Measurements from ENCODE around the gene AGO4. TPM values are rescaled to one million over a fixed set of nuclear protein-coding genes. Genes with fewer than 3 reads are reported as not detected.

AGO4 gene
- total and polyA plus RNA-seq, 2 of the 4 experiments (the other 2 are of a cell fraction), result 8.2 to 9.2 TPM

- no TSS peak for BruUV-seq (replicated peaks)
- peak within 1 kb of the TSS; percentile 12 for H2BK5ac ChIP-seq (ENCODE audit: low read depth, low read length, poor library complexity, severe bottlenecking)
- no peaks in the 10 kb centered on the region for H3K9me3 ChIP-seq (ENCODE audit: control insufficient read depth, insufficient read depth, low read length)
- peak within 1 kb of the TSS; percentile 43 for H4K5ac ChIP-seq (ENCODE audit: low read depth, low read length)
- 1% methylated on average over 27 of the region's 58 CpGs; no CpG with 5 or more reads in 1 of the 2 experiments for WGBS, 2 experiments (ENCODE audit: extremely low coverage in 2 of 2, insufficient read length in 1 of 2)
- no peaks in the 10 kb centered on the region; the same call in 1 of the 2 replicates for H3K27me3 ChIP-seq (ENCODE audit: control insufficient read depth, insufficient read depth, low read length)
- peak; percentile 94 for ATAC-seq (ENCODE audit: low read depth)
- H2AK9ac ChIP-seq (replicated peaks; ENCODE audit: low read depth, low read length, poor library complexity), result peak within 1 kb of the TSS; percentile 93
- peak within 1 kb of the TSS; percentile 83; the same call in 1 of the 2 replicates for H2AK5ac ChIP-seq (ENCODE audit: low read depth, low read length)
- H3K9ac ChIP-seq (ENCODE audit: low read depth, low read length), result peak within 1 kb of the TSS; percentile 85
- peak within 1 kb of the TSS; percentile 98 for H2AFZ ChIP-seq (replicated peaks; ENCODE audit: low read length, poor library complexity)
- H2BK20ac ChIP-seq (ENCODE audit: low read depth, low read length), result no peak within 1 kb of the TSS
- peak within 1 kb of the TSS; percentile 92 for H3K4me2 ChIP-seq (ENCODE audit: low read depth, low read length)
- H3K4me3 ChIP-seq (ENCODE audit: insufficient read depth, low read depth, low read length), result peak within 1 kb of the TSS; percentile 96
- H4K8ac ChIP-seq (ENCODE audit: low read depth in 2 of 2, low read length in 2 of 2), result peak within 1 kb of the TSS; percentile 72 to 89; a peak in 3 of 4 replicates
- H2BK15ac ChIP-seq (ENCODE audit: low read depth, low read length), result no peak within 1 kb of the TSS
- H3K27ac ChIP-seq (ENCODE audit: insufficient read depth, low read length), result peak within 1 kb of the TSS; percentile 30
- H3K14ac ChIP-seq (replicated peaks; ENCODE audit: low read depth, low read length), result peak within 1 kb of the TSS; percentile 81
- peak within 1 kb of the TSS; percentile 81; the same call in 1 of the 2 replicates for H3K56ac ChIP-seq (ENCODE audit: extremely low read depth, insufficient read depth, low read length)
- peak within 1 kb of the TSS; percentile 83 for H3K4ac ChIP-seq (ENCODE audit: low read depth, low read length)
- no peaks in the 10 kb centered on the region for H3K36me3 ChIP-seq (ENCODE audit: control insufficient read depth, insufficient read depth, low read length)
- H3K18ac ChIP-seq (ENCODE audit: low read depth, low read length), result peak within 1 kb of the TSS; percentile 36
- H3K79me1 ChIP-seq (ENCODE audit: low read depth in 1 of 2, low read length in 2 of 2), result peaks cover 18 to 48% of the 10 kb centered on the region in 2 experiments
- H3K23ac ChIP-seq (ENCODE audit: low read depth, low read length), result peak within 1 kb of the TSS; percentile 86
- no peak within 1 kb of the TSS for H2BK120ac ChIP-seq (ENCODE audit: low read depth, low read length)
- peak within 1 kb of the TSS; percentile 59 for H4K91ac ChIP-seq (ENCODE audit: insufficient read depth, low read depth, low read length)
- dilution Hi-C loops (cut with HindIII; ENCODE audit: low sequenced_read_pairs, unreplicated experiment), result no loop called here
- H4K20me1 ChIP-seq (ENCODE audit: insufficient read depth, low read length), result peaks cover 31% of the 10 kb centered on the region
- DNase-seq, result peak; percentile 89
- in situ Hi-C loops (cut with MboI; ENCODE audit: low sequenced_read_pairs), result no loop called here
- peaks cover 14% of the 10 kb centered on the region for H3K4me1 ChIP-seq (ENCODE audit: control insufficient read depth, insufficient read depth, low read length)
- CTCF ChIA-PET, result interaction anchor here (0.6 to 1.0 kb wide), 7 partner anchors 10 to 421 kb away, joined by 3 to 25 read pairs (median 4); no protein-coding TSS in a partner anchor
- H3K9me1 ChIP-seq (ENCODE audit: insufficient read depth, low read length), result peaks cover 15% of the 10 kb centered on the region
- intact Hi-C loops (cut with micrococcal nuclease), result loop anchor here (1.0 kb wide), 1 partner anchor 205 kb away; the partner anchor contains the start of gene ADPRS
- POLR2A ChIA-PET (ENCODE audit: unreplicated experiment), result no interaction called here
- TF ChIP-seq MAFK (IDR thresholded peaks at IDR 0.05; ENCODE audit: low read depth, low read length) (no peak), MAZ (IDR thresholded peaks at IDR 0.05; ENCODE audit: borderline replicate concordance, low read depth, low read length) (peak; percentile 96), FOS (IDR thresholded peaks at IDR 0.05; ENCODE audit: low read depth, low read length) (no peak), CTCF (conservative IDR thresholded peaks at IDR 0.05; ENCODE audit: low read depth, low read length) (peak; percentile 95), NFE2L2 (IDR thresholded peaks at IDR 0.05; ENCODE audit: low read depth, low read length) (no peak), CHD1 (IDR thresholded peaks at IDR 0.05; ENCODE audit: low read depth, low read length) (no peak), RAD21 (IDR thresholded peaks at IDR 0.05; ENCODE audit: low read length) (peak; percentile 40), RFX5 (IDR thresholded peaks at IDR 0.05; ENCODE audit: low read depth, low read length) (no peak), MXI1 (IDR thresholded peaks at IDR 0.05; ENCODE audit: borderline replicate concordance, low read depth, low read length) (no peak), CEBPB (IDR thresholded peaks at IDR 0.05; ENCODE audit: low read depth, low read length) (no peak), POLR2A (IDR thresholded peaks at IDR 0.05; ENCODE audit: low read depth, low read length) (no peak), SMC3 (IDR thresholded peaks at IDR 0.05; ENCODE audit: low read depth, low read length) (peak; percentile 45), BHLHE40 (IDR thresholded peaks at IDR 0.05; ENCODE audit: low read depth, low read length) (no peak)
- TF ChIP-seq, protein P1, sequence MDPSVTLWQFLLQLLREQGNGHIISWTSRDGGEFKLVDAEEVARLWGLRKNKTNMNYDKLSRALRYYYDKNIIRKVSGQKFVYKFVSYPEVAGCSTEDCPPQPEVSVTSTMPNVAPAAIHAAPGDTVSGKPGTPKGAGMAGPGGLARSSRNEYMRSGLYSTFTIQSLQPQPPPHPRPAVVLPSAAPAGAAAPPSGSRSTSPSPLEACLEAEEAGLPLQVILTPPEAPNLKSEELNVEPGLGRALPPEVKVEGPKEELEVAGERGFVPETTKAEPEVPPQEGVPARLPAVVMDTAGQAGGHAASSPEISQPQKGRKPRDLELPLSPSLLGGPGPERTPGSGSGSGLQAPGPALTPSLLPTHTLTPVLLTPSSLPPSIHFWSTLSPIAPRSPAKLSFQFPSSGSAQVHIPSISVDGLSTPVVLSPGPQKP (IDR thresholded peaks at IDR 0.05; ENCODE audit: borderline replicate concordance, low read depth, low read length), result no peak
- TF ChIP-seq, protein P2, sequence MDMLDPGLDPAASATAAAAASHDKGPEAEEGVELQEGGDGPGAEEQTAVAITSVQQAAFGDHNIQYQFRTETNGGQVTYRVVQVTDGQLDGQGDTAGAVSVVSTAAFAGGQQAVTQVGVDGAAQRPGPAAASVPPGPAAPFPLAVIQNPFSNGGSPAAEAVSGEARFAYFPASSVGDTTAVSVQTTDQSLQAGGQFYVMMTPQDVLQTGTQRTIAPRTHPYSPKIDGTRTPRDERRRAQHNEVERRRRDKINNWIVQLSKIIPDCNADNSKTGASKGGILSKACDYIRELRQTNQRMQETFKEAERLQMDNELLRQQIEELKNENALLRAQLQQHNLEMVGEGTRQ (IDR thresholded peaks at IDR 0.05; ENCODE audit: low read depth, low read length), result no peak
Measured at GRCh38 chr1:35882945-35883634, 75.3 kb downstream of the AGO4 start, which contains the start of gene AGO1. Gene AGO1, plus strand, starts transcription at chr1:35883209. Its CDS starts 213 bp downstream, at chr1:35883422.

Data from IMR-90 (cell line).